HFFc6 (cell line): ENCODE data around the gene GPR183. TPM values are rescaled to one million over a fixed set of nuclear protein-coding genes. Genes with fewer than 3 reads are reported as not detected.

Experiments used
- DNase-seq: peaks from one replicate; pipeline ENCODE4 v3.0.0-alpha.2; 2018
- H3K27ac Mint-ChIP-seq: 2 replicates; pipeline ENCODE4 v1.8.0; 2020; ENCODE audit warnings: mild to moderate bottlenecking, mixed read lengths
- H3K27me3 Mint-ChIP-seq: 2 replicates; pipeline ENCODE4 v1.8.0; 2021; ENCODE audit warnings: mild to moderate bottlenecking, moderate library complexity, mixed read lengths; ENCODE audit not compliant: insufficient read depth
- H3K36me3 Mint-ChIP-seq: 2 replicates; pipeline ENCODE4 v1.8.0; 2021; ENCODE audit warnings: low read depth, mixed read lengths
- H3K4me1 Mint-ChIP-seq: 2 replicates; pipeline ENCODE4 v1.8.0; 2020; ENCODE audit warnings: low read depth, mixed read lengths
- H3K4me3 Mint-ChIP-seq: 2 replicates; pipeline ENCODE4 v1.8.0; 2020; ENCODE audit warnings: mild to moderate bottlenecking, moderate library complexity, mixed read lengths
- H3K9me3 Mint-ChIP-seq: 2 replicates; pipeline ENCODE4 v1.8.0; 2020; ENCODE audit warnings: mild to moderate bottlenecking, mixed read lengths
- CTCF ChIP-seq: fragments of 200-600 bp; sonication (generic); IDR thresholded peaks from 2 replicates; pipeline ENCODE4 v1.5.0; 2021; ENCODE audit warnings: antibody characterized with exemption, mild to moderate bottlenecking
- total RNA-seq, 6 experiments: library from RNA; stranded (reverse); fragmentation: NEBNext Ultra II Directional; extraction: Animal tissue kit (Norgen Biotek cat#: 25700); gene quantifications; 2 replicates in 1 of 6; 3 replicates in 5 of 6; pipeline ENCODE4 v1.2.3, GENCODE V29; 2021

Gene GPR183
- total RNA-seq, 6 experiments from 2014 or later = 0.17 TPM; not detected in 5

GRCh38 chr13:99294198-99294597 lies 13.0 kb downstream of the GPR183 start:
- Mint-ChIP-seq H3K9me3 (no peaks in the 10 kb centered on the region), H3K4me1 (peaks cover 25% of the 10 kb centered on the region), H3K36me3 (no peaks in the 10 kb centered on the region), H3K4me3 (no peak overlapping the region), H3K27me3 (no peaks in the 10 kb centered on the region), H3K27ac (no peak overlapping the region)
- TF ChIP-seq CTCF = no peak
- DNase-seq = no peak

GRCh38 chr13:99293178-99293577 lies 14.0 kb downstream of the GPR183 start:
- no peak overlapping the region for H3K4me3 Mint-ChIP-seq
- peaks cover 26% of the 10 kb centered on the region for H3K4me1 Mint-ChIP-seq
- no peaks in the 10 kb centered on the region for H3K9me3 Mint-ChIP-seq
- DNase-seq = no peak
- no peaks in the 10 kb centered on the region for H3K27me3 Mint-ChIP-seq
- no peak for TF ChIP-seq CTCF
- H3K36me3 Mint-ChIP-seq = no peaks in the 10 kb centered on the region
- H3K27ac Mint-ChIP-seq = no peak overlapping the region

- Mint-ChIP-seq H3K4me3 (no peak overlapping the region), H3K27me3 (no peaks in the 10 kb centered on the region; the same call in 1 of the 2 replicates), H3K9me3 (no peaks in the 10 kb centered on the region), H3K36me3 (no peaks in the 10 kb centered on the region), H3K27ac (no peak overlapping the region), H3K4me1 (peaks cover 9% of the 10 kb centered on the region)
- no peak for TF ChIP-seq CTCF
- no peak for DNase-seq
Measured at GRCh38 chr13:99290894-99291293, 16.3 kb downstream of the GPR183 start.

- H3K4me1 Mint-ChIP-seq = peaks cover 5% of the 10 kb centered on the region
- H3K9me3 Mint-ChIP-seq = no peaks in the 10 kb centered on the region
- H3K4me3 Mint-ChIP-seq = no peak overlapping the region
Measured at GRCh38 chr13:99289674-99290337, 17.4 kb downstream of the GPR183 start.

GRCh38 chr13:99289271-99289670 lies 17.9 kb downstream of the GPR183 start:
- H3K27me3 Mint-ChIP-seq = no peaks in the 10 kb centered on the region; the same call in 1 of the 2 replicates
- H3K4me1 Mint-ChIP-seq = peaks cover 10% of the 10 kb centered on the region
- H3K9me3 Mint-ChIP-seq = no peaks in the 10 kb centered on the region
- no peak for DNase-seq
- H3K36me3 Mint-ChIP-seq = no peaks in the 10 kb centered on the region
- TF ChIP-seq CTCF = no peak
- no peak overlapping the region for H3K27ac Mint-ChIP-seq
- no peak overlapping the region for H3K4me3 Mint-ChIP-seq

More at GRCh38 chr13:99289674-99290337, 17.4 kb downstream of the GPR183 start:
- Mint-ChIP-seq H3K27me3 (no peaks in the 10 kb centered on the region; the same call in 1 of the 2 replicates), H3K36me3 (no peaks in the 10 kb centered on the region), H3K27ac (no peak overlapping the region)
- TF ChIP-seq CTCF = no peak
- DNase-seq = no peak
